GM12878 (cell line): ENCODE data around the gene WARS2. TPM values are rescaled to one million over a fixed set of nuclear protein-coding genes. Genes with fewer than 3 reads are reported as not detected.

Experiments used
- ATAC-seq: fragments of 200-7000 bp; cut with Tn5 transposase; 3 replicates; pipeline ENCODE4 v1.9.1; 2020; ENCODE audit warnings: mild to moderate bottlenecking, moderate library complexity
- BruUV-seq: library from RNA; stranded (reverse); fragments of 400-500 nt; replicated peaks from 2 replicates; lab custom pipeline; 2021; lab: Mats Ljungman, UMichigan
- CTCF ChIA-PET: fragments of 300-600 bp; sonication (Branson Sonifier 250); formaldehyde crosslinking; extraction: SDS; loops from one replicate; lab custom pipeline; 2021; ENCODE audit warnings: inconsistent platforms; lab: Yijun Ruan, JAX
- POLR2A ChIA-PET: fragments of 350-600 bp; formaldehyde crosslinking; extraction: SDS; loops from one replicate; lab custom pipeline; 2021; ENCODE audit warnings: inconsistent platforms; lab: Charles Lee
- RAD21 ChIA-PET: fragments of 300-600 bp; sonication (Branson Sonifier 250); formaldehyde crosslinking; loops from one replicate; lab custom pipeline; 2023; ENCODE audit warnings: antibody characterized with exemption; ENCODE audit not compliant: unreplicated experiment; lab: Charles Lee
- SMC1A ChIA-PET: fragments of 300-600 bp; sonication (Branson Sonifier 250); formaldehyde crosslinking; loops from one replicate; lab custom pipeline; 2023; ENCODE audit not compliant: unreplicated experiment, uncharacterized antibody; lab: Charles Lee
- DNase-seq: peaks from one replicate; pipeline ENCODE4 v3.0.0-alpha.2; 2011; ENCODE audit warnings: low read depth, low spot score
- FAIRE-seq: peaks from 3 replicates; lab custom pipeline; 2011; peaks lifted over from hg19 to GRCh38; lab: Jason Lieb, UNC
- H2AFZ ChIP-seq: 2 replicates; pipeline ENCODE4 v1.6.0; 2011; ENCODE audit warnings: low read depth, low read length, control low read depth; ENCODE audit not compliant: control insufficient read depth
- H3K27ac ChIP-seq: 2 replicates; pipeline ENCODE4 v1.5.1; 2011; ENCODE audit warnings: control low read depth; ENCODE audit not compliant: control insufficient read depth, insufficient read depth
- H3K27me3 ChIP-seq, 2 experiments: replicated peaks in 1 of 2; 2 replicates each; pipeline versions ENCODE4 v1.6.0 to v1.6.1; 2011; ENCODE audit warnings: low read length in 1 of 2; ENCODE audit not compliant: control insufficient read depth in 2 of 2, insufficient read depth in 2 of 2
- H3K36me3 ChIP-seq, 2 experiments: 2 replicates each; pipeline ENCODE4 v1.5.1; 2011; ENCODE audit warnings: low read length in 1 of 2; ENCODE audit not compliant: control insufficient read depth in 2 of 2, insufficient read depth in 2 of 2
- H3K4me1 ChIP-seq: 2 replicates; pipeline ENCODE4 v1.6.1; 2011; ENCODE audit warnings: mild to moderate bottlenecking, low read length, moderate library complexity, mixed read lengths; ENCODE audit not compliant: control insufficient read depth, insufficient read depth
- H3K4me2 ChIP-seq: 2 replicates; pipeline ENCODE4 v1.6.0; 2011; ENCODE audit warnings: control low read depth; ENCODE audit not compliant: control insufficient read depth, insufficient read depth
- H3K4me3 ChIP-seq: fragments of 200-600 bp; sonication (generic); 2 replicates; pipeline ENCODE4 v1.5.1; 2016
- H3K79me2 ChIP-seq: 2 replicates; pipeline ENCODE4 v1.6.0; 2011; ENCODE audit warnings: low read length; ENCODE audit not compliant: control insufficient read depth, insufficient read depth
- H3K9ac ChIP-seq: 2 replicates; pipeline ENCODE4 v1.8.0; 2011; ENCODE audit warnings: low read length, control low read depth, mixed read lengths; ENCODE audit not compliant: control insufficient read depth, insufficient read depth
- H3K9me3 ChIP-seq: replicated peaks from 3 replicates; pipeline ENCODE4 v1.5.1; 2011; ENCODE audit warnings: mild to moderate bottlenecking, low read length; ENCODE audit not compliant: control insufficient read depth, insufficient read depth
- H4K20me1 ChIP-seq: 2 replicates; pipeline ENCODE4 v1.6.0; 2011; ENCODE audit not compliant: control insufficient read depth, insufficient read depth
- CBX5 ChIP-seq: sonication (generic); IDR thresholded peaks from 2 replicates; pipeline ENCODE4 v1.6.1; 2016; ENCODE audit warnings: low read depth, moderate library complexity, mild to moderate bottlenecking, inconsistent platforms
- CREB1 ChIP-seq: IDR thresholded peaks from 2 replicates; pipeline ENCODE4 v1.6.1; 2012; ENCODE audit warnings: low read depth, mild to moderate bottlenecking, inconsistent platforms
- EGR1 ChIP-seq, 2 experiments: IDR thresholded peaks; 1 replicate in 1 of 2; 2 replicates in 1 of 2; pipeline ENCODE4 v1.6.1; 2011 to 2012; ENCODE audit warnings: low read depth in 2 of 2, low read length in 2 of 2, borderline replicate concordance in 1 of 2, mild to moderate bottlenecking in 1 of 2, moderate library complexity in 1 of 2
- IRF4 ChIP-seq: IDR thresholded peaks from 2 replicates; pipeline ENCODE4 v1.6.1; 2011; ENCODE audit warnings: low read depth, low read length
- MTA2 ChIP-seq: fragments of 450-650 bp; IDR thresholded peaks from 2 replicates; pipeline ENCODE4 v1.6.1; 2016; ENCODE audit warnings: low read depth, mild to moderate bottlenecking, moderate library complexity
- NR2C2 ChIP-seq: IDR thresholded peaks from 2 replicates; pipeline ENCODE4 v1.6.1; 2011; ENCODE audit warnings: borderline replicate concordance, low read depth; ENCODE audit not compliant: control insufficient read depth, insufficient read length
- PAX8 ChIP-seq: fragments of 450-650 bp; IDR thresholded peaks from 2 replicates; pipeline ENCODE4 v1.6.1; 2017; ENCODE audit warnings: mild to moderate bottlenecking, moderate library complexity
- POU2F2 ChIP-seq: IDR thresholded peaks from 3 replicates; pipeline ENCODE4 v1.6.1; 2011; ENCODE audit warnings: low read depth, mild to moderate bottlenecking, low read length, borderline replicate concordance
- STAT3 ChIP-seq: IDR thresholded peaks from 2 replicates; pipeline ENCODE4 v1.6.1; 2011; ENCODE audit warnings: low read depth, low read length, improper control_type of control experiment
- ZNF274 ChIP-seq: IDR thresholded peaks from one replicate; pipeline ENCODE4 v1.8.0; 2011; ENCODE audit not compliant: insufficient read length, insufficient read depth
- WGBS: methylation state at CpG from one replicate; pipeline ENCODE4 v1.1.6; 2016; ENCODE audit warnings: low lambda C conversion rate; ENCODE audit not compliant: insufficient replicate concordance, insufficient coverage; ENCODE audit errors: missing lambda C conversion rate; 5-methylcytosine and 5-hydroxymethylcytosine counted together
- in situ Hi-C: fragments of 300-500 bp; cut with MboI; formaldehyde crosslinking; loops from 9 replicates; pipeline ENCODE4 v1.14.3; 2018; ENCODE audit warnings: mixed read lengths
- intact Hi-C: fragments of 100-400 bp; cut with micrococcal nuclease; formaldehyde crosslinking; loops from one replicate; pipeline ENCODE4 v1.14.2; 2022; ENCODE audit not compliant: unreplicated experiment
- polyA plus RNA-seq, 11 experiments: library from polyadenylated mRNA; depleted of rRNA in 4 of 11; unstranded in 6 of 11; stranded (reverse) in 5 of 11; fragments of >200 nt; fragmentation: Nextera tagmentation in 4 of 11; fragmentation: Illumina TruSeq in 1 of 11; extraction: Ambion mirVana in 4 of 11; extraction: Trizol in 1 of 11; gene quantifications; 1 replicate in 1 of 11; 2 replicates in 10 of 11; pipeline versions ENCODE4 v1.2.1 to v1.2.3, GENCODE V29; 2011 to 2016; ENCODE audit warnings: inconsistent platforms in 2 of 11, missing spikeins in 2 of 11, low read depth in 1 of 11
- total RNA-seq, 4 experiments: library from RNA; depleted of rRNA in 3 of 4; stranded (reverse); fragments of >200 nt in 3 of 4; fragmentation: Illumina TruSeq in 1 of 4; extraction: Trizol in 1 of 4; gene quantifications; 2 replicates each; pipeline versions ENCODE4 v1.2.1 to v1.2.3, GENCODE V29; 2013 to 2021
- TF ChIP-seq, protein P1 (sequence below): IDR thresholded peaks from 2 replicates; pipeline ENCODE4 v1.6.1; 2012; ENCODE audit warnings: low read depth, low read length, improper control_type of control experiment
- TF ChIP-seq, protein P2 (sequence below): fragments of 450-650 bp; IDR thresholded peaks from 2 replicates; pipeline ENCODE4 v1.6.1; 2017; ENCODE audit warnings: low read depth, mild to moderate bottlenecking, moderate library complexity
- TF ChIP-seq, protein P3 (sequence below): IDR thresholded peaks from 2 replicates; pipeline ENCODE4 v1.6.1; 2011; ENCODE audit warnings: low read depth, mild to moderate bottlenecking, low read length, moderate library complexity, borderline replicate concordance; ENCODE audit errors: extremely low read depth
- TF ChIP-seq, protein P4 (sequence below): fragments of 450-650 bp; IDR thresholded peaks from 2 replicates; pipeline ENCODE4 v1.6.1; 2018; ENCODE audit warnings: borderline replicate concordance, mild to moderate bottlenecking; ENCODE audit not compliant: partially characterized antibody

Gene WARS2
- total and polyA plus RNA-seq, 10 of the 15 experiments (the other 5 are each of a cell fraction or from before 2014, with no cell fraction given): 5.5 to 22.2 (median 14.4) TPM

DNA sequence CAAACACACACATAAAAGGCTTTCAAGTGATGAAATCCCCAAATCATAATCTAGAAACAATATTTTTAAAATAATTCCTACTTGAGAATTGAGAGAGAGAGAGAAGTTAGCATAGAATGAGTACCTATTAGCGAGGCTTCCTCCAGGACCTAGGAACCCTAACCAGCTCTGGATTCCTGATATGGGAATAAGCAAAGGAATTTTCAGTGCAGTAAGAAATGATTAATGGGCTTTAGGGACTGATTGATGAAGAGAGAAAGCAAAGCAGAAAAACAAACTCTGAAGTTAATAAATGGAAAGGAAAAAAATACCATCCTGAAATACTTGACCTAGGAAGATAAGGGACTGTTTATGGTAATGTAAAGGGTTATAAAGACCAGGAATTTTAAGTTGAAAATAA is 60.6 kb downstream of the WARS2 start:
- TF ChIP-seq STAT3 (no peak), EGR1 (IDR thresholded peaks at IDR 0.05; ENCODE audit: borderline replicate concordance in 1 of 2, low read depth in 2 of 2, low read length in 2 of 2) (no peak)
- Histone ChIP-seq H3K36me3 (no peaks in the 10 kb centered on the region), H2AFZ (no peak overlapping the region), H3K9ac (no peak overlapping the region), H4K20me1 (no peaks in the 10 kb centered on the region), H3K27ac (no peak overlapping the region), H3K4me1 (no peaks in the 10 kb centered on the region), H3K4me3 (no peak overlapping the region), H3K4me2 (no peak overlapping the region), H3K79me2 (no peaks in the 10 kb centered on the region), H3K27me3 (no peaks in the 10 kb centered on the region), H3K9me3 (no peaks in the 10 kb centered on the region)
- 100% methylated on average over 1 of the region's 1 CpG for WGBS
- ChIA-PET RAD21 (no interaction called here), POLR2A (no interaction called here), SMC1A (no interaction called here), CTCF (interaction anchor here (0.7 kb wide), 1 partner anchor 10 kb away, joined by 3 read pairs; no protein-coding TSS in a partner anchor)
- in situ Hi-C loops: no loop called here
- intact Hi-C loops: no loop called here
- no peak for DNase-seq
- BruUV-seq: no TSS peak
- no peak for ATAC-seq
- FAIRE-seq: no peak

DNA sequence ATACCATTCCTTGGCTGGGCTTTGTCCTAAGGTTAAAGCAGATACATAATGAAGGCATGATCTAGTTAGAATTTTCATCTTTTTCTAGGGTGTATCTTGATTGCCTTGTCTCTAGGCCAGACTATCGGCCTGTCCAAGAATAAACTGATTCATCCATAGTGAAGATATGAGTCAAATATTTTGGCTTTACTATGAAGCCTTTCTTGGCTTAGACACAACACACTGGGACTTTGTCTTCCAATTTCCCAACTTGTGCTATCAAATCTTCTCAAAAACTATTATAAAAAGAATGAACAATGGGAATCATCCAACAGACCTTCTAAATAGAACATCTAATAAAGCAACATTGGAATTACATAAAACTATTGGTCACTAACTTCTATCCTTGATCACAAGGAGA is 64.8 kb downstream of the WARS2 start:
- SMC1A ChIA-PET: no interaction called here
- in situ Hi-C loops: no loop called here
- ATAC-seq: no peak
- TF ChIP-seq CBX5: no peak
- TF ChIP-seq POU2F2: no peak
- no peak for TF ChIP-seq PAX8
- no peak for TF ChIP-seq MTA2
- no peak for TF ChIP-seq ZNF274
- no peak for TF ChIP-seq CREB1
- TF ChIP-seq, protein P1, sequence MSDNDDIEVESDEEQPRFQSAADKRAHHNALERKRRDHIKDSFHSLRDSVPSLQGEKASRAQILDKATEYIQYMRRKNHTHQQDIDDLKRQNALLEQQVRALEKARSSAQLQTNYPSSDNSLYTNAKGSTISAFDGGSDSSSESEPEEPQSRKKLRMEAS: no peak
- TF ChIP-seq NR2C2: no peak
- TF ChIP-seq IRF4: no peak
- TF ChIP-seq, protein P2, sequence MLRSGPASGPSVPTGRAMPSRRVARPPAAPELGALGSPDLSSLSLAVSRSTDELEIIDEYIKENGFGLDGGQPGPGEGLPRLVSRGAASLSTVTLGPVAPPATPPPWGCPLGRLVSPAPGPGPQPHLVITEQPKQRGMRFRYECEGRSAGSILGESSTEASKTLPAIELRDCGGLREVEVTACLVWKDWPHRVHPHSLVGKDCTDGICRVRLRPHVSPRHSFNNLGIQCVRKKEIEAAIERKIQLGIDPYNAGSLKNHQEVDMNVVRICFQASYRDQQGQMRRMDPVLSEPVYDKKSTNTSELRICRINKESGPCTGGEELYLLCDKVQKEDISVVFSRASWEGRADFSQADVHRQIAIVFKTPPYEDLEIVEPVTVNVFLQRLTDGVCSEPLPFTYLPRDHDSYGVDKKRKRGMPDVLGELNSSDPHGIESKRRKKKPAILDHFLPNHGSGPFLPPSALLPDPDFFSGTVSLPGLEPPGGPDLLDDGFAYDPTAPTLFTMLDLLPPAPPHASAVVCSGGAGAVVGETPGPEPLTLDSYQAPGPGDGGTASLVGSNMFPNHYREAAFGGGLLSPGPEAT: no peak
- TF ChIP-seq, protein P3, sequence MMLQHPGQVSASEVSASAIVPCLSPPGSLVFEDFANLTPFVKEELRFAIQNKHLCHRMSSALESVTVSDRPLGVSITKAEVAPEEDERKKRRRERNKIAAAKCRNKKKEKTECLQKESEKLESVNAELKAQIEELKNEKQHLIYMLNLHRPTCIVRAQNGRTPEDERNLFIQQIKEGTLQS: no peak
- TF ChIP-seq, protein P4, sequence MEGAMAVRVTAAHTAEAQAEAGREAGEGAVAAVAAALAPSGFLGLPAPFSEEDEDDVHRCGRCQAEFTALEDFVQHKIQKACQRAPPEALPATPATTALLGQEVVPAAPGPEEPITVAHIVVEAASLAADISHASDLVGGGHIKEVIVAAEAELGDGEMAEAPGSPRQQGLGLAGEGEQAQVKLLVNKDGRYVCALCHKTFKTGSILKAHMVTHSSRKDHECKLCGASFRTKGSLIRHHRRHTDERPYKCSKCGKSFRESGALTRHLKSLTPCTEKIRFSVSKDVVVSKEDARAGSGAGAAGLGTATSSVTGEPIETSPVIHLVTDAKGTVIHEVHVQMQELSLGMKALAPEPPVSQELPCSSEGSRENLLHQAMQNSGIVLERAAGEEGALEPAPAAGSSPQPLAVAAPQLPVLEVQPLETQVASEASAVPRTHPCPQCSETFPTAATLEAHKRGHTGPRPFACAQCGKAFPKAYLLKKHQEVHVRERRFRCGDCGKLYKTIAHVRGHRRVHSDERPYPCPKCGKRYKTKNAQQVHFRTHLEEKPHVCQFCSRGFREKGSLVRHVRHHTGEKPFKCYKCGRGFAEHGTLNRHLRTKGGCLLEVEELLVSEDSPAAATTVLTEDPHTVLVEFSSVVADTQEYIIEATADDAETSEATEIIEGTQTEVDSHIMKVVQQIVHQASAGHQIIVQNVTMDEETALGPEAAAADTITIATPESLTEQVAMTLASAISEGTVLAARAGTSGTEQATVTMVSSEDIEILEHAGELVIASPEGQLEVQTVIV: no peak

More for the DNA sequence above, 64.8 kb downstream of the WARS2 start:
- H3K27ac ChIP-seq: no peak overlapping the region
- no peaks in the 10 kb centered on the region for H3K27me3 ChIP-seq
- H3K36me3 ChIP-seq: no peaks in the 10 kb centered on the region
- H3K4me1 ChIP-seq: no peaks in the 10 kb centered on the region
- POLR2A ChIA-PET: no interaction called here
- CTCF ChIA-PET: no interaction called here
- intact Hi-C loops: no loop called here
- H3K9me3 ChIP-seq: no peaks in the 10 kb centered on the region
- FAIRE-seq (no peak), DNase-seq (no peak)
- H3K4me3 ChIP-seq: no peak overlapping the region
- BruUV-seq: no TSS peak
- no peak overlapping the region for H3K4me2 ChIP-seq
- 90% methylated on average over 1 of the region's 1 CpG for WGBS
- RAD21 ChIA-PET: no interaction called here
- no peaks in the 10 kb centered on the region for H3K79me2 ChIP-seq
- H4K20me1 ChIP-seq: no peaks in the 10 kb centered on the region
- no peak overlapping the region for H2AFZ ChIP-seq
- H3K9ac ChIP-seq: no peak overlapping the region
